ENCODE results near the gene ABHD8. TPM values are rescaled to one million over a fixed set of nuclear protein-coding genes. Genes with fewer than 3 reads are reported as not detected.

The ABHD8 gene
- total and polyA plus RNA-seq, 7 experiments from 2014 or later, result 7.0 to 12.4 (median 9.5) TPM

DNA sequence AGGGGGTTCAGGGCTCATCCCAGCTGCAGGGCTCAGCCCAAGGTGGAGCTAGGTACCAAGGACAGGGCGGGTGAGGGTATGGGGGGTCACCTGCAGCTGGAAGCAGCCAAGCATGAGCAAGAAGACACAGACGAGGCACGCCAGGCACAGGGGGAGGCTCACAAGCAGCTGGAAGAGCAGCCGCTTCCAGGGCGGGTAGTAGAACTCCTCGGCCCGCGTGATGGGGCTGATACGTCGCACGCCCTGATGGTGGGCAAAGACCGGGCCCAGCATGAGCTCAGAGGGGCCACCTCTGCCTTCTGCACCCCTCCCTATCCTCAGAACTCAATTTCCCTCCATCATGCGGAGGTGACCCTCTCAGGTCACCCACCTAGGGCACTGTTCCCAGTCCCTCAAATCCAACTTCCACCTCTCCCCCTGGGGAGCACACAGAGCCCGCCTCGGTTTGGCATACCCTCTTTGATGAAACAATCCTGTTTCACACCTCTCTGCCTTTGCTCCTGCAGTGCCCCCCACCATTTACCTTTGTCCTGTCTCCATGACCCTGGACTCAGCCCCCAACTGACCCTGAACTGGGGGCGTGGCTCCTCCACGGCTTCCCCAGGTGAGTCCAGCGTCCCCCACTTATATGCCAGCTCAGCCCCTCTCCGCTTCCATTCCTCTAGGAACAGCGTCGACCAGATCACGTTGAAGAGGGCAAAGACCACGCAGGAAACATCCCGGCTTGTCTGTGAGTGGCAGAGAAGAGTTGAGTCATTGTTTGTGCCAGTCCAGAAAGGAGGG lies 27.2 kb upstream of the ABHD8 start:
- H3K27me3 Mint-ChIP-seq, result peaks cover 0 to 12% (median 0%) of the 10 kb centered on the region in 5 donors
- H3K4me3 Mint-ChIP-seq, result peak overlapping the region; percentile 39 to 85 (median 65)

DNA sequence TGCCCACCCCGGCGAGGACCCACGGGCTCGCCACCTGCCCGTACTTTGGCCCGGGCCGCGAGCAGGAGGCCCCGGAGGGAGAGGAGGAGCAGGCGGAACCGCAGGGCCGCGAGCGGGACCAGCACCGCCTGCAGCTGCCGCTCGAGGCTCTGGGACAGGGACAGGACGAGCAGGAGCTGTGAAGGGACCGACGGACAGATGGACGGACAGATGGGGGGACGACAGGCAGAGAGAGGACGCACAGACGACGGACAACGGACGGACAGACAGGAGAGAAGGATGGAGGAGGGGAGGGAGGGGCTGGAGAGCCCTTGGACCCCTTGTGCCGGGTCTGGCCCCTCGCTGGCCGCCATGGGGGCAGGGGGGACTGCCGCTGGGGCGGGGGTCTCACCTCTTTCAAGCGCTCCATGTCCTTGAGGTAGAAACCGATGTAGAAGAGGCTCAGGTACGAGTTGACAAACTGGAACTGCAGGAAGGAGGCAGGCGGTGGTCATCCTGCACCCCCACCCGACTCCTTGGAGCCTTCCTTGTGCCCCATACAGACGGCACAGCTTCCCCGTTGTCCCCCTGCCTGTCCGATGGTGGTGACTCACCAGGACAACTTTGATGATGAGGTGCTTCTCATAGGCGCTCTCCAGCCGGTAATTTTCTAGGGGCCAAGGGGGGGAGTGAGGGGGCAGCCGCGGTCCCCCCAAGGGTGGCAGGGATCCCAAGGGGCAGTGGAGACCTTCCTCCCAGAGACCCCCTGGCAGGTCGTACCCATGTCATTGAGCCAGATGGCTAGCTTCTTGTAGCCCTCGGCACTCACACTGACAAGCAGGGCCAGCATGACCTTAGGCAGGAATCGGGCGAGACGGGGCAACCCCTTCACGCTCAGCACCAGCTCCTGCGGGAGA lies 26.4 kb upstream of the ABHD8 start:
- peaks cover 0 to 4% (median 0%) of the 10 kb centered on the region in 3 experiments for H3K36me3 ChIP-seq (ENCODE audit: control insufficient read depth in 2 of 3, insufficient read depth in 3 of 3, low read length in 3 of 3)
- Mint-ChIP-seq H3K9me3 (peaks cover 0 to 3% (median 0%) of the 10 kb centered on the region in 11 donors), H3K27me3 (peaks cover 0 to 12% (median 0%) of the 10 kb centered on the region in 5 donors), H3K36me3 (peaks cover 0 to 20% (median 3%) of the 10 kb centered on the region in 5 donors), H3K4me1 (peaks cover 17 to 36% (median 22%) of the 10 kb centered on the region in 7 donors), H3K4me3 (peak overlapping the region; percentile 18 to 85 (median 68)), H3K27ac (peak overlapping the region in 2 of 9 donors; percentile 12 to 19)
- intact Hi-C loops (cut with micrococcal nuclease), result loop anchor here in 1 of 2 donors (2.0 kb wide), 1 partner anchor 17 kb away; no protein-coding TSS in a partner anchor
- ChIA-PET CTCF (interaction anchor here (0.6 kb wide), 1 partner anchor 132 kb away, joined by 3 read pairs; no protein-coding TSS in a partner anchor), POLR2A (interaction anchor here (0.5 to 1.9 kb wide), 7 partner anchors 10 to 420 kb away, joined by 3 to 17 read pairs (median 3); partner anchors contain the start of genes DDA1 and MRPL34)
- DNase-seq (no peak), ATAC-seq (no peak)
- no peaks in the 10 kb centered on the region for H3K9me3 ChIP-seq (ENCODE audit: control insufficient read depth in 2 of 3, low read length in 3 of 3)
- peaks cover 11 to 13% of the 10 kb centered on the region in 2 donors for H3K4me1 ChIP-seq (ENCODE audit: control insufficient read depth in 2 of 2, insufficient read depth in 2 of 2, low read length in 2 of 2)
- peak overlapping the region; percentile 33 for H3K4me3 ChIP-seq (ENCODE audit: low read length)
- H3K27me3 ChIP-seq (ENCODE audit: control insufficient read depth in 2 of 2, insufficient read depth in 2 of 2, low read length in 2 of 2), result no peaks in the 10 kb centered on the region
- H3K27ac ChIP-seq (ENCODE audit: low read depth, low read length), result peak overlapping the region; percentile 84

More for the DNA sequence above, 27.2 kb upstream of the ABHD8 start:
- intact Hi-C loops (cut with micrococcal nuclease), result no loop called here
- ChIA-PET POLR2A (interaction anchor here (0.5 to 1.9 kb wide), 4 partner anchors 9 to 419 kb away, joined by 3 to 6 read pairs (median 3); partner anchors contain the start of gene DDA1), CTCF (interaction anchor here (0.6 kb wide), 1 partner anchor 132 kb away, joined by 3 read pairs; no protein-coding TSS in a partner anchor)
- Mint-ChIP-seq H3K36me3 (peaks cover 0 to 20% (median 3%) of the 10 kb centered on the region in 5 donors), H3K4me1 (peaks cover 21 to 45% (median 28%) of the 10 kb centered on the region in 7 donors), H3K9me3 (peaks cover 0 to 3% (median 0%) of the 10 kb centered on the region in 11 donors), H3K27ac (peak overlapping the region in 4 of 9 donors; percentile 12 to 38 (median 28))
- Histone ChIP-seq H3K9me3 (ENCODE audit: control insufficient read depth in 2 of 3, low read length in 3 of 3) (no peaks in the 10 kb centered on the region), H3K36me3 (ENCODE audit: control insufficient read depth in 2 of 3, insufficient read depth in 3 of 3, low read length in 3 of 3) (peaks cover 0 to 4% (median 0%) of the 10 kb centered on the region in 3 experiments), H3K4me3 (ENCODE audit: low read length) (no peak overlapping the region), H3K4me1 (ENCODE audit: control insufficient read depth in 2 of 2, insufficient read depth in 2 of 2, low read length in 2 of 2) (peaks cover 17 to 18% of the 10 kb centered on the region in 2 donors), H3K27me3 (ENCODE audit: control insufficient read depth in 2 of 2, insufficient read depth in 2 of 2, low read length in 2 of 2) (no peaks in the 10 kb centered on the region), H3K27ac (ENCODE audit: low read depth, low read length) (no peak overlapping the region)
- ATAC-seq (no peak), DNase-seq (no peak)

DNA sequence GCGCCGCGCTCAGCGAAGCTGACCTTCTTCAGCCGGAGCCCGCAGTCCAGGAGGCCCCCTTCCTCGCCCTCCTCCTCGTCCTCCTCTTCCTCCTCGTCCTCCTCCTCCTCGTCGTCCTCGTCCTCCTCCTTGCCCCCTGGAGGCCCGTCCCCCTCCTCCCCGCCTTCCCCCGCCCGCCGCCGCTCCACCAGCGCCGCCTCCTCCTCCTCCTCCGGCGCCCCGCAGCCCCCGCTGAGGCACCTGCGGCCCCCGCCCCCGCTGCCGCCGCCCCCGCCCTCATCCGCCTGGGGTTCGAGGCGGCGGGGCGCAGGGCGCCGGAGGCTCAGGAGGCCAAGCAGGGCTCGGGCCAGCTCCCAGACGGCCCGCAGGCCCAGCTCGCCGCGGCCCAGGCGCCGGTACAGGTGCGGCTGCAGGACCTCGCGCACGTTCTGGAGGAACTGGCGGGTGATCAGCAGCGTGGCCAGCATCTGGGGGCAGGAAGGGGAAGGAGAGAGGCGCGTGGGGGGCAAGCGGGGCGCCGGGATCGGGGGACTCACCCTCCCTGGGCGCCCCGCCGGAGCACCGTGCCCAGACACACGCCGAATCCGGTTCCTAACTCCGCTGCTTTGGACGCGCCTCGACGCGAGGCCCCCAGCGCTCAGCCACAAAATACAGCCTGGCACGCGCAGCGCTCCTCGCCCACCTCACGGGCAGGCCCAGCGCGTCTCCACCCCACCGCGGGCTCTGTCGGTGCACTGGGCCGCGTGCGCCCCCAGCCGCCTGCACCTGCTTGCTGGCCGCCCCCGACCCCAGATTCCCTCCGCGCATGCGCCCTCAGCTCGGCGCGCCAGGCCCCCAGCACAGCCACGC lies 25.5 kb upstream of the ABHD8 start:
- Mint-ChIP-seq H3K36me3 (peaks cover 0 to 17% (median 3%) of the 10 kb centered on the region in 5 donors), H3K27me3 (peaks cover 0 to 12% (median 0%) of the 10 kb centered on the region in 5 donors), H3K4me1 (peaks cover 11 to 31% (median 19%) of the 10 kb centered on the region in 7 donors), H3K9me3 (peaks cover 0 to 3% (median 0%) of the 10 kb centered on the region in 11 donors), H3K4me3 (peak overlapping the region; percentile 48 to 85 (median 72)), H3K27ac (peak overlapping the region in 3 of 9 donors; percentile 39 to 74 (median 52))
- Histone ChIP-seq H3K4me1 (ENCODE audit: control insufficient read depth in 2 of 2, insufficient read depth in 2 of 2, low read length in 2 of 2) (peaks cover 6 to 9% of the 10 kb centered on the region in 2 donors), H3K27me3 (ENCODE audit: control insufficient read depth in 2 of 2, insufficient read depth in 2 of 2, low read length in 2 of 2) (no peaks in the 10 kb centered on the region), H3K27ac (ENCODE audit: low read depth, low read length) (peak overlapping the region; percentile 84), H3K36me3 (ENCODE audit: control insufficient read depth in 2 of 3, insufficient read depth in 3 of 3, low read length in 3 of 3) (peaks cover 0 to 4% (median 0%) of the 10 kb centered on the region in 3 experiments), H3K9me3 (ENCODE audit: control insufficient read depth in 2 of 3, low read length in 3 of 3) (no peaks in the 10 kb centered on the region), H3K4me3 (ENCODE audit: low read length) (peak overlapping the region; percentile 71)
- ChIA-PET POLR2A (interaction anchor here (0.6 to 1.9 kb wide), 6 partner anchors 20 to 102 kb away, joined by 3 to 17 read pairs (median 4); partner anchors contain the start of genes DDA1 and MRPL34), CTCF (interaction anchor here (0.6 kb wide), 1 partner anchor 14 kb away, joined by 4 read pairs; no protein-coding TSS in a partner anchor)
- ATAC-seq (peak; percentile 38), DNase-seq (peak in 5 of 9 donors; percentile 37 to 50 (median 43))
- intact Hi-C loops (cut with micrococcal nuclease), result loop anchor here in 1 of 2 donors (1.0 to 2.0 kb wide), 5 partner anchors 9 to 36 kb away; partner anchors contain the start of genes DDA1, GTPBP3 and MRPL34

DNA sequence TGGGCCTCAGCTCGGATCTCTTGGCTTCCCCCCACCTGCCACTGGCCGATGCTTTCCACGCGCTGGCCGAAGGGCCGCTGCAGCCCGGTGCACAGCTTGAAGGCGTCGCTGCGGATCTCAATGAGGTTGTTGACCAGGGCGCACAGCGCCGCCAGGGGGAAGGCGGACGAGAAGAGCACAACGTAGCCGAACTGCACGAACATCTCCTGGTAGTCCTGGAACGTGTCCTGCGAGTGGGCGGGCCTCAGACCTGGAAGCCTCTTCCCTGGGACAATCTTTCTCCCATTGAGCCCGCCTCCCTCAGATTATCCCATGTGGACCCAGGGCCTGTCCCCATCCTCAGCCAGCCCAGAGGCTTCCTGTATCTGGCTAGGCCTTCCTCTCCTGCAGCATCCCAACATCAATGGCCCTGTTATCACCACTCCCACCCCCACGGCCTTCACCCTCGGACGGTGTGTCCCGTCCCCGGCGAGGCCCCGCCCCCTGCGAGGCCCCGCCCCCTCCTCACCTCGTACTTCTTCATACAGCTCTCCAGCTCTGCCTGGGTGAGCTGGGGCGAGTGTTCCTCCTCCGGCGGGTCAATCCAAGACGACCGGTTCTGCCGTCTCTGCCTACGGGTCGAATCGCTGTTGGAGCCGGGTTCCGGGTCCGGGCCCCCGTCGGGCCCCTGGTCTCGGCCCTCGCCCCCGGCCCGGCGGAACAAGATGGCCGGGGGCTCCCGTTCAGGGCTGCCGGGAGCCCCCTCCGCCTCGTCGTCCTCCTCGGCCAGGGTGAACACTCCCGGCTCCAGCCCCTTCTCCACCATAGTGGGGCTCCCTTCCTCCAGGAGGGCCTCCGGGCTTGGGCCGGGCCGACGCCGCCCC lies 24.7 kb upstream of the ABHD8 start:
- CTCF ChIA-PET, result interaction anchor here (0.6 to 1.7 kb wide), 2 partner anchors 14 to 36 kb away, joined by 3 to 4 read pairs; no protein-coding TSS in a partner anchor
- Mint-ChIP-seq H3K9me3 (peaks cover 0 to 3% (median 0%) of the 10 kb centered on the region in 11 donors), H3K4me1 (peaks cover 7 to 28% (median 15%) of the 10 kb centered on the region in 7 donors), H3K4me3 (peak overlapping the region; percentile 71 to 85 (median 81)), H3K36me3 (peaks cover 0 to 16% (median 3%) of the 10 kb centered on the region in 5 donors), H3K27me3 (peaks cover 0 to 12% (median 0%) of the 10 kb centered on the region in 5 donors), H3K27ac (peak overlapping the region in 7 of 9 donors; percentile 48 to 84 (median 76))
- peaks cover 6 to 7% of the 10 kb centered on the region in 2 donors for H3K4me1 ChIP-seq (ENCODE audit: control insufficient read depth in 2 of 2, insufficient read depth in 2 of 2, low read length in 2 of 2)
- H3K27me3 ChIP-seq (ENCODE audit: control insufficient read depth in 2 of 2, insufficient read depth in 2 of 2, low read length in 2 of 2), result no peaks in the 10 kb centered on the region
- no peaks in the 10 kb centered on the region for H3K9me3 ChIP-seq (ENCODE audit: control insufficient read depth in 2 of 3, low read length in 3 of 3)
- intact Hi-C loops (cut with micrococcal nuclease), result loop anchor here in 1 of 2 donors (1.0 to 2.0 kb wide), 5 partner anchors 9 to 36 kb away; partner anchors contain the start of genes DDA1, GTPBP3 and MRPL34
- H3K27ac ChIP-seq (ENCODE audit: low read depth, low read length), result peak overlapping the region; percentile 84
- peaks cover 0 to 4% (median 0%) of the 10 kb centered on the region in 3 experiments for H3K36me3 ChIP-seq (ENCODE audit: control insufficient read depth in 2 of 3, insufficient read depth in 3 of 3, low read length in 3 of 3)
- ATAC-seq (peak; percentile 79), DNase-seq (peak in 8 of 9 donors; percentile 35 to 61 (median 50))
- POLR2A ChIA-PET, result interaction anchor here (0.7 to 6.6 kb wide), 5 partner anchors 11 to 102 kb away, joined by 3 to 36 read pairs (median 5); partner anchors contain the start of genes DDA1 and MRPL34
- peak overlapping the region; percentile 71 for H3K4me3 ChIP-seq (ENCODE audit: low read length)

Data from naive thymus-derived CD4-positive, alpha-beta T cell (primary cell).